ENCODE results near the gene MAP2K6. TPM values are rescaled to one million over a fixed set of nuclear protein-coding genes. Genes with fewer than 3 reads are reported as not detected.

MAP2K6 gene
- total and polyA plus RNA-seq, 2 donors (not counting 3 experiments of a cell fraction or from before 2014, with no cell fraction given) = 5.9 to 13.9 TPM

DNA sequence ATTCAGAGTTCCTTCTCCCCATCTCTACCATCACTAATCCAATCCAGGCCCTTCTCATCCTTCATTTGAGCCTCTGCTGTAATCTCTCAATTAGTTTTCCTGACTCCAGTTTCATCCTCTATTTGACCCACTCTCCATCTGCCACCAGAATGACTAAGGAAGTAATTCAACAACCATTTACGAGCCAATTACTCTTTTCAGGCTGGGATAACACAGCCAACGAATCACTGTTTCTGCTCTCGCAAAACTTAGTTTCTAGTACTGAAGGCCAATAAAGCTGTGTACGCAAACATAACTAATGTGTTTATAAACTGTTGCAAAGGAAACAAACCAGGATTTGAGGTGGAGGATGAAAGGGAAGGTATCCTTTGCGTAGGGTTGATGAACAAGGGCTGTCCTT is 53.7 kb downstream of the MAP2K6 start:
- Histone ChIP-seq H3K27me3 (ENCODE audit: control insufficient read depth in 2 of 2, insufficient read depth in 2 of 2, low read length in 2 of 2) (no peaks in the 10 kb centered on the region), H3K4me3 (replicated peaks in 1 of 3; ENCODE audit: insufficient read depth in 1 of 3, low read depth in 1 of 3, low read length in 3 of 3) (no peak overlapping the region), H3K9ac (replicated peaks; ENCODE audit: extremely low read depth, insufficient read depth, low read length) (no peak overlapping the region), H2AFZ (ENCODE audit: low read depth, low read length) (no peak overlapping the region), H3K79me2 (ENCODE audit: control insufficient read depth, insufficient read depth, low read length) (no peaks in the 10 kb centered on the region), H3K4me1 (ENCODE audit: control insufficient read depth, extremely low read depth, insufficient read depth, low read length) (peaks cover 20% of the 10 kb centered on the region), H4K20me1 (replicated peaks; ENCODE audit: control insufficient read depth, extremely low read depth, insufficient read depth, low read length) (no peaks in the 10 kb centered on the region), H3K4me2 (ENCODE audit: insufficient read depth, low read length) (no peak overlapping the region), H3K9me1 (replicated peaks; ENCODE audit: control insufficient read depth, extremely low read depth, insufficient read depth, low read length) (no peaks in the 10 kb centered on the region), H3K27ac (ENCODE audit: insufficient read depth, low read depth, low read length) (peak overlapping the region; percentile 65), H3K36me3 (ENCODE audit: control insufficient read depth in 2 of 2, extremely low read depth in 1 of 2, insufficient read depth in 2 of 2, low read length in 2 of 2) (no peaks in the 10 kb centered on the region), H3K9me3 (replicated peaks; ENCODE audit: control insufficient read depth, insufficient read depth, low read length) (no peaks in the 10 kb centered on the region)
- intact Hi-C loops (cut with micrococcal nuclease) (no loop called here), dilution Hi-C loops (cut with MboI; ENCODE audit: extremely low pct_ligation_motif_present, low sequenced_read_pairs) (no loop called here)
- FAIRE-seq = no peak
- TF ChIP-seq JUN (IDR thresholded peaks at IDR 0.05; ENCODE audit: borderline replicate concordance, insufficient read depth, insufficient read length, low read depth) (no peak), POLR2A (IDR thresholded peaks at IDR 0.05; ENCODE audit: low read depth, low read length) (no peak), FOS (IDR thresholded peaks at IDR 0.05; ENCODE audit: borderline replicate concordance, insufficient read depth, low read length) (no peak), EZH2 (IDR thresholded peaks at IDR 0.05; ENCODE audit: borderline replicate concordance, low read depth, low read length, severe bottlenecking) (no peak), MYC (IDR thresholded peaks at IDR 0.05; ENCODE audit: low read depth, low read length) (no peak), POLR2AphosphoS5 (IDR thresholded peaks at IDR 0.05; ENCODE audit: insufficient read depth, low read depth, low read length) (no peak), GATA2 (IDR thresholded peaks at IDR 0.05; ENCODE audit: insufficient read depth, insufficient read length, low read depth, low read length) (no peak)
- TF ChIP-seq, protein P1, sequence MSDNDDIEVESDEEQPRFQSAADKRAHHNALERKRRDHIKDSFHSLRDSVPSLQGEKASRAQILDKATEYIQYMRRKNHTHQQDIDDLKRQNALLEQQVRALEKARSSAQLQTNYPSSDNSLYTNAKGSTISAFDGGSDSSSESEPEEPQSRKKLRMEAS (IDR thresholded peaks at IDR 0.05; ENCODE audit: insufficient read depth, insufficient read length) = no peak
- TF ChIP-seq, protein P2, sequence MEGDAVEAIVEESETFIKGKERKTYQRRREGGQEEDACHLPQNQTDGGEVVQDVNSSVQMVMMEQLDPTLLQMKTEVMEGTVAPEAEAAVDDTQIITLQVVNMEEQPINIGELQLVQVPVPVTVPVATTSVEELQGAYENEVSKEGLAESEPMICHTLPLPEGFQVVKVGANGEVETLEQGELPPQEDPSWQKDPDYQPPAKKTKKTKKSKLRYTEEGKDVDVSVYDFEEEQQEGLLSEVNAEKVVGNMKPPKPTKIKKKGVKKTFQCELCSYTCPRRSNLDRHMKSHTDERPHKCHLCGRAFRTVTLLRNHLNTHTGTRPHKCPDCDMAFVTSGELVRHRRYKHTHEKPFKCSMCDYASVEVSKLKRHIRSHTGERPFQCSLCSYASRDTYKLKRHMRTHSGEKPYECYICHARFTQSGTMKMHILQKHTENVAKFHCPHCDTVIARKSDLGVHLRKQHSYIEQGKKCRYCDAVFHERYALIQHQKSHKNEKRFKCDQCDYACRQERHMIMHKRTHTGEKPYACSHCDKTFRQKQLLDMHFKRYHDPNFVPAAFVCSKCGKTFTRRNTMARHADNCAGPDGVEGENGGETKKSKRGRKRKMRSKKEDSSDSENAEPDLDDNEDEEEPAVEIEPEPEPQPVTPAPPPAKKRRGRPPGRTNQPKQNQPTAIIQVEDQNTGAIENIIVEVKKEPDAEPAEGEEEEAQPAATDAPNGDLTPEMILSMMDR (IDR thresholded peaks at IDR 0.05; ENCODE audit: extremely low read depth in 1 of 2, insufficient read depth in 1 of 2, low read depth in 1 of 2, low read length in 2 of 2) = no peak
- BruUV-seq (replicated peaks) = no TSS peak
- CTCF ChIA-PET = interaction anchor here (1.4 to 2.2 kb wide), 5 partner anchors 12 to 133 kb away, joined by 3 to 13 read pairs (median 5); no protein-coding TSS in a partner anchor
- no peak for DNase-seq (ENCODE audit: low read depth, low spot score)
- POLR2A ChIA-PET = no interaction called here

Measured in endothelial cell of umbilical vein (primary cell).